RWPE1 (cell line): ENCODE measurements around the gene ANKRD28.

ENCODE experiments used
- CTCF ChIA-PET: fragments of 350-600 bp; sonication (Branson Sonifier 250); formaldehyde crosslinking; extraction: SDS; loops from one replicate; lab custom pipeline; 2021; lab: Yijun Ruan, JAX
- POLR2A ChIA-PET: fragments of 400-600 bp; formaldehyde crosslinking; extraction: SDS; loops from one replicate; lab custom pipeline; 2020; ENCODE audit warnings: antibody characterized with exemption; ENCODE audit not compliant: low non-redundant PET; lab: Yijun Ruan, JAX
- DNase-seq: peaks from one replicate; pipeline ENCODE4 v3.0.0; 2012; ENCODE audit warnings: low spot score
- H3K27ac ChIP-seq: fragments of 450-650 bp; 2 replicates; pipeline ENCODE4 v1.5.1; 2017
- CTCF ChIP-seq: fragments of 450-650 bp; conservative IDR thresholded peaks from 2 replicates; pipeline ENCODE4 v1.5.1; 2017; ENCODE audit warnings: low read depth, mild to moderate bottlenecking

Gene ANKRD28

GRCh38 chr3:15796771-15797641 lies 773 bp downstream of the ANKRD28 start:
- TF ChIP-seq CTCF = no peak
- POLR2A ChIA-PET = no interaction called here
- peak; percentile 54 for DNase-seq
- CTCF ChIA-PET = interaction anchor here (1.0 kb wide), 1 partner anchor 9 kb away, joined by 3 read pairs; no protein-coding TSS in a partner anchor
- no peak overlapping the region for H3K27ac ChIP-seq

GRCh38 chr3:15796331-15796730 lies 1.4 kb downstream of the ANKRD28 start:
- TF ChIP-seq CTCF = no peak
- DNase-seq = no peak
- ChIA-PET POLR2A (no interaction called here), CTCF (no interaction called here)
- no peak overlapping the region for H3K27ac ChIP-seq

GRCh38 chr3:15795651-15796308 lies 2.0 kb downstream of the ANKRD28 start:
- H3K27ac ChIP-seq = no peak overlapping the region
- POLR2A ChIA-PET = no interaction called here
- DNase-seq = no peak
- CTCF ChIA-PET = no interaction called here
- TF ChIP-seq CTCF = no peak

- DNase-seq = no peak
- ChIA-PET POLR2A (no interaction called here), CTCF (interaction anchor here (0.6 kb wide), 1 partner anchor 716 kb away, joined by 3 read pairs; no protein-coding TSS in a partner anchor)
- no peak overlapping the region for H3K27ac ChIP-seq
- peak; percentile 16; the same call in 1 of the 2 replicates for TF ChIP-seq CTCF
Observed at GRCh38 chr3:15794842-15795650, 2.7 kb downstream of the ANKRD28 start.

- CTCF ChIA-PET = interaction anchor here (0.6 kb wide), 1 partner anchor 717 kb away, joined by 3 read pairs; no protein-coding TSS in a partner anchor
- DNase-seq = no peak
- POLR2A ChIA-PET = no interaction called here
- H3K27ac ChIP-seq = no peak overlapping the region
- no peak for TF ChIP-seq CTCF
Observed at GRCh38 chr3:15794303-15794771, 3.4 kb downstream of the ANKRD28 start.

- DNase-seq = no peak
- TF ChIP-seq CTCF = no peak
- POLR2A ChIA-PET = no interaction called here
- H3K27ac ChIP-seq = no peak overlapping the region
- CTCF ChIA-PET = no interaction called here
Observed at GRCh38 chr3:15791525-15791924, 6.3 kb downstream of the ANKRD28 start.
